GM21619 (cell line): Measurements from ENCODE around the gene SYNCRIP.
"Not testable (repeated sequence)": the region's sequence is repeated elsewhere in the genome, so short reads cannot be mapped to it uniquely, and the experiment has no call there.

Experiments used
- ATAC-seq: cut with Tn5 transposase; IDR thresholded peaks from one replicate; pipeline ENCODE4 v1.9.1; 2021; ENCODE audit not compliant: unreplicated experiment

The SYNCRIP gene

DNA sequence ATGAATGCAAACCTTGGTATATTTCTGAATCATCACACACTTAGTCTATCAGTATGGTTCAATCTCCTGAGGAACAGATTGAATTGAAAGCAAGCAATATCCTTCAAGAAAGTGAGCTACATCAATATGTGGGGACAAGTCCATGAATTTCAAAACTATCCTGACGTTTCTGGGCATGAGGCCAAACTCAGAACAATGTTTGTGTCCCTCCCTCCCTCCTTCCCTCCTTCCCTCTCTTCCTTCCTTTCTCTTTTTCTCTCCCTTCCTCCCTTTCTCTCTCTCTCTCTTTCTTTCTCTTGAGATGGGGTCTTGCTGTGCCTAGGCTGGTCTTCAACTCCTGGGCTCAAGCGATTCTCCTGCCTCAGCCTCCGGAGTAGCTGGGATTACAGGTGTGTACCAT lies 27.9 kb upstream of the SYNCRIP start:
- no peak for ATAC-seq

DNA sequence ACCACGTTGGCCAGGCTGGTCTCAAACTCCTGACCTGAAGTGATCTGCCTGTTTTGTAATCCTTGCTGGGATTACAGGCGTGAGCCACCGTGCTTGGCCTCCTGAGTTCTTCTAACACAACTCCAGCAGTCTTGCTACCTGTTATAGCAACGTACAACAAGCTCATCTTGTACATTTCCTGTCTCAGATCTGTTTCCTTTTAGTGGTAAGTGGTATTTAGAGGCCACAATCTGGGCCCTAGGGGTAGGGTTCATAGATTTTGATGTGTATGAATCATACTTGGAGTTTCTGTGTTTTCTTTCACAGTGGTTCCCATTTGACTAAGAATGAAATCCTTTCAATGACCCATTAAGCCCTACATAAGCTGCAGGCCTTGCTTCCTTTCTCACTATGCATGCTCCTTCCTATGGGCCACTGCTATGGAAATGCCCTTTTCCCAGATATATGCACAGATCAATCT lies 27.1 kb upstream of the SYNCRIP start:
- ATAC-seq: peak; percentile 97

DNA sequence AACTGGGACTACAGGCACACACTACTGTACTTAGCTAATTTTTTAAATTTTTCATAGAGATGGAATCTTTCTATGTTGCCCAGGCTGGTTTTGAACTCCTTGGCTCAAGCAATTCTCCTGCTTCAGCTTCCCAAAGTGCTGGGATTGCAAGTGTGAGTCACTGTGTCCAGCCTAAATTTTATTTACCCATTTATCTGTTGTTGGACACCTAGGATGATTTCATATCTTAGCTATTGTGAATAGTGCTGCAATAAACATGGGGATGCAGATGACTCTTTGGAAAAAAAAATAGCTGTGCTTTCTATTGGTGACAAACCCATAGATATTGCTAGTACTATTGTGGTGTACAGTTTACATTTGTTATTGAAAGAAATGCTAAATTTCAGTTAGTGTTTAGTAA lies 19.6 kb upstream of the SYNCRIP start:
- no peak for ATAC-seq

DNA sequence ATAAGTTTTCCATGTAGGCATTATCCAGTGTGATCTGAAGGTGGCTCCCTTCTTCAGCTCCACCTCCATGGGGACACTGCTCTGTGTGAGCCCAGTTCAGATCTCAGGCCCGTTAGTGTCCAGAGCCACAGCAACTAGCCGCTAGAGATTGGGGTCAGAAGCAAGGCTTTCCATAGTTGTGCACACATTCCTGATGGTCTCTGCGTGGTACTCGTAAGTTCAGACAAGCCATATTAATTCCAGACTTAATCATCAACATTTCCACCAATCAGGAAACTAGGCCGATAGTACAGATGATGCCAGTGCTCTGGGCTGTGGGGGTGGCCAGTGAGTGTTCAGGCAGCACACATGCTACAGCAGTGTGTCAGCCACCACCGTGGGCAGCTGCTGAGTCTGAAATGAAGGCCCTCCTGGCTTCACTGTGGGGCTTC lies 17.5 kb upstream of the SYNCRIP start:
- no peak for ATAC-seq

DNA sequence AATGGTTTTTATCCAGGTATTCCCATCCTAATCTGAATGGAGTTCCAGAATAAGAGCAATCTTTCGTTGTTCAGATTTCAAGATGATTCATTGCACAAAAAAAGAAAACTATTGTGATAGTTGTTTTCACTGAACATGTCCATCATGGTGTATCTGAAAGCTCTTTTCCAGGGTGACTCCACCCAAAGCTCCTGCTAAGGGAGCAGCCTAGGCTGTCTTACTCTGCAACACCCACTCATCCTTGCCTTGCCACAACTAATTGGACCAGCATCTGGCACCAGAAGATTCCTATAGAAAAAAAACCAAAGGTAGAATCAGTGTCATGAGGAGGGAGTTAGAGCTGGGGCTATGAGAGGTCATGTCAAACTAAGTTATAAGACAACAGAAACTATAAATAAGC lies 7.9 kb upstream of the SYNCRIP start:
- ATAC-seq: no peak

DNA sequence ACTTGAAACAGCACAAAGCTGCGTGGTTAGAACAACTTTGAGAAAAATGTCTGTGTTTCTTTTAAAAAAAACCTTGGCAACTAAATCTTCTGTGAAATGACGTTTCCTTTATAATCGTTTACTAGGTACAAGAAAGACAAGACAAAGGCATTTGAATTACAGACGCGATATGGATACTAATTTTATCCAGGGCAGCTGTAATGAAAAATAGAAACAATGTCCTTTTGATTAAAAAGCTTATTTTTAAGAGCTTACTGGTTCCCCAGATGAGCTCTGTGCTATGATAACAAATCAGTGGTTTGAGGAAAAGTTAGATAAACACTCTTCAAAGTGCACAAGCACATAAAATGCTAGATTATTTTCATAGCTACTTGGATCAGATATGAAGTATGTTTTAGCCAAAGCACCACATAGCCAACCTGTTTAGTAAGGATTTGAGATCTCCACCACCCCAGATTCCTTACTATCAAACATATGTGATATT lies 1.6 kb upstream of the SYNCRIP start:
- no peak for ATAC-seq

DNA sequence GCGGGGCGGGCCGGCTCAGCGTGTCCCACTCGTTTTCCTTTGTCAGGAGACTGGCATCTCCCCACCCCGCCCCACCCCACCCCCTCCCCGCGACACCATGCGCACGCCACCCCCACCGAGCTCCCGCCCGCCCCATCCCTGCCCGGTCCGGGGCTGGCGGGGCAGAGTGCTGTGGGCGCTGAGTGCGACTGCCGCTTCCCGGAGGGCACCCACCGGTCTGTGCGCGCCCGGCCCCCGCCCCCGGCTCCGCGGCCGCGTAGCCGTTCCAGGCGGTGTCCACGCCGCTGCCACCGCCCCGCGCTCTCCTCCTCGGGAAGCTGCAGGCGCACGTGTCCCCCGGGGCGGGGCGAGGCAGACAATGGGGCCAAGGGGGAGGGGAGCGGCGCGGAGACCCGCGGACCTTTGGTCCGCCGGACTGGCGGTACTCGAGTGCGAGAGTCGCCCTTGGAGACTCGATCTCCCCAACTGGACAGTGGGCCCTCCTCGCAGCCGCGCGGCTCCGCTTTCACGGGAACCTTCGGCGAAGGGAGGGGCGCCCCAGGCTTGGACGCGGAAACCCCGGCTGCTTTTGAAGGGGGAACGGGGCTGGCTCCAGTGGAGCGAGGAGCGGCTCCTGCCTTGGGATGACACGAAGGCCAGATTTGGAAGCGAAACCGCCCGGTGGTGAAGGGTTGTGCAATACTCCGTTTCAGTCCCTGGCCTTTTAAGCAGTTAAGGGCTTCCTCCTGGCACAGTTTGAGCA lies 1.0 kb upstream of the SYNCRIP start:
- peak; percentile 51 for ATAC-seq

DNA sequence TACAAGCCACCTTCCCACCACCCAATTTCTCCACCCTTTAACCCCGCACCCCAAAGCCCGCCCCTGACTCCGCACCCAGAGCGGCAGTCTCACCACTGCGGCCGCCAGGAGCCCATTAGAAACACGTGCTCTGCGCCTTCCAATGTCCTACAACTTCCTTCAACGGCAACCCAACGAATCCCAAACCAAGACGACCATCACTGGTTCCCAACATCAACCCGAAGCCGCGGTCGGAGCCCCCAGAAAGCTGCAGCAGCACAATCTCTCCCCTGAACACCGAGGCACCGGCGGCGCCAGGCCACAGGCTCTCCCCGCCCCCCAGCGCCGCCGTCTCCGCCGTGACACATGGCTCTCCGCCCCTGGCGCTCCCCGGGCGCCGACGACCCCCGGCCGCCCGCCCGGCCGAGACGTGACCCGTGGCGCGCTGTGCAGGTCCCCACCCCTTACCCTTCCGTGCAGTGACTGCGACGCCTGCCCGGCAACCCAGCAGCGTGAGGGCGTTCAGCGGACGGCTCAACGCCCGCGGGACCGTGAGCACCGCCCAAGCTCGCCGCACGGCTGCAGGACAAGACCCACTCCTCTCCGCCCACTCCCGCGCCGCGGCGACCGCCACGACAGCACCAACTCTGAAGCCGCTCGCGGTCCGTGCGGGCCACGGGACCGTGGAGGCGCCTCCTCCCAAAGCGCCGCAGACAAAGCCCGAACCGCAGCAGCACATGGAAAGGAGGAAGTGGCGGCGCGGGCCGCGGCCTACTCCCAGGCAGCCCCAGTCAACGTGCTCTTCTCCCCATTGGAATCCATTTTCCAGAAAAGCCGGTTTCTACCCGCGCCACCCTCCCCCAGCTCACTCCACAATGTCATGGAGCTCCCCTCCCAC lies 551 bp downstream of the SYNCRIP start:
- no peak for ATAC-seq

DNA sequence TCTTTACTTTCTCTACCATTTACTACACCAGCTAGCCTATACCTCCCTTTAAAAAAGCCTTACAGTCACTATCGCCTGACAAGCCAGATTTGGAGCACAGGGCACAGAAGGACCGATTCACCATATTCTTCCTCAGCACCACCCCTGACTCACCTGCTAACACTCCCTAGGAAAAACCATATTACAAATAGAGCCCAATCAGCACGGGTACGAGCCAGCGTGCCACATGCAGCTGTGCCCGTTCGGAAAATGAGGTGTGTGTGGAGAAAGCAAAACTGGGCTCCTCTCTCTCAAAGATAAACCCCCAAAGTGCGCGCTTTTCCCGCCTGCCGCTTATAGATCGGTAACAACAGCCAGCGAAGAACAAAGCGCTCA lies 1.2 kb downstream of the SYNCRIP start:
- no peak for ATAC-seq

DNA sequence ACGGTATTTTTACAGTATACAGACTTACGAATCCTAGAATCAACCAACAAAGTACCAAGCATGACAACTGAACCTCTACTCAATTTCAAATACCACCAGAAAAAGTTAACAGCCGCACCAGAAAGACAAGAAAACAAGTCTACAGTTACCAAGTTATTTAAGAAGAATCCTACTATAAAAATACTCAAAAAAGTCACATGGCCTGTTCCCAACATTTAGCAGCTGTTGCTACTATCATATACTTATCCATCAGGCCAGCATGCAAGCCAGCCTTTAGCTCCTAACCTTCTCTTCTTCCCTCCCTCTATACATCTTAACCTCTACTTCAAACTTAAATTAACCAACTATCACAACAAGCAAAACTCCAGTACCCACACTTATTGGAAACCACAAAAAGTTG lies 1.9 kb downstream of the SYNCRIP start:
- ATAC-seq: no peak

DNA sequence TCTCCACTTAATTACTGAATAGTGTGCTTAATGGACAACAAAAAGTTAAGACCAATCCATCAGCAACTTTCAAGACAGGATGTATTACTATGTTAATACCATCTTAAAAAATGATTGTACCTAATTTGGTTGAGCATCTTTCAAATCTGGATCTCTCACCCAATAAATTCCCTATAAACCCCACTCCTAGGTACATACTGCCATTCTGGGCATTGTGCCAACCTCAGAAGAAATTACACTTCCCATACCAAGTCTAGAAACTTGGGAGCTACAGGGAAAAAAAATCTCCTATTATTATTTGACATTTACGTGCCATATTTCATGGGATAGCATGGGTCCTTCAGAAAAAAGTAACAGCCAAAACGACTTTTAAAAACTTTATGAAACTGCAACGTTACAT lies 5.1 kb downstream of the SYNCRIP start:
- ATAC-seq: no peak

DNA sequence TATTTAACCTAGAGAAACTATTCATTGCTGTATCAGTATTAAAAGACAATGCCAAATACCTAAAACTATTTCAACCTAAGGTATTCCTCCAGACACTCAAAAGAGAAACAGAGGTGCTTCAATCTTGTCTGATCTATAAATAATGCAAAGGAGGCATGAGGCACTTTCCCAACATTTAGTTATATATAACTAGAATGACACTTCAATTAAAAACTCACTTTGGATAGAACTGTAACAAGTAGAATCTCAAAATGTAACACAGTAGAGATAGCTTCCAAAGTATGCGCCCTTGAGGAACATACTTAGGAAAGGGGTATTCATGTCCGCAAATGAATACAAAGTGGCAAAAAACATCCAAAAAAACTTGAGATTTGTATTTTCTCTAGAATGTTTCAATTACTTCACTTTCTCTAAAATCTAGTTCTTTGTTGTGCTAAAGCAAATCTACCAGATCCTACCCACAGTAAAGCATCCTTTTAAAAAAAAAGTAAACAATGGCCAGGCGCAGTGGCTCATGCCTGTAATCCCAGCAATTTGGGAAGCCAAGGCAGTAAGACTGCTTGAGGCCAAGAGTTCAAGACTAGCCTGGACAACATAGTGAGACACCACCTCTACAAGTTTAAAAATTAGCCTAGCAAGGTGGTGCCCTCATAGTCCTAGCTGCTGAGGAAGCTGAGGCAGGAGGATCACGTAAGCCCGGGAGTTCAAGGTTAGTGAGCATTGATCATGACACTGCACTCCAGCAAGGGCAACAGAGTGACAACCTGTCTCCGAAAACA lies 10.3 kb downstream of the SYNCRIP start:
- ATAC-seq: no peak

DNA sequence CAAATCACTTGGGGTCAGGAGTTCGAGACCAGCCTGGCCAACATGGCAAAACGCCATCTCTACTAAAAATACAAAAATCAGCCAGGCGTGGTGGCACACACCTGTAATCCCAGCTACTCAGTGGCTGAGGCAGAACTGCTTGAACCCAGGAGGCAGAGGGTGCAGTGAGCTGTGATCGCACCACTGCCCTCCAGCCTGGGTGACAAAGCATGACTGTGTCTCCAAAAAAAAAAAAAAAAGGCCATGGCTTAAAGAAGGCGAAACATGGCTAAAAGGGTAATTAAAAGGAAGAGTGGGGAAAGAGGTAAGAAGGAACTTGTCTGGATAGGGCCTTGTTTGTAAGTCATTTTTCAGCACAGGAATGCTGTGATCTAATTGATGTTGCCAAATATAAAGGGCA lies 11.6 kb downstream of the SYNCRIP start:
- not testable (repeated sequence) for ATAC-seq

DNA sequence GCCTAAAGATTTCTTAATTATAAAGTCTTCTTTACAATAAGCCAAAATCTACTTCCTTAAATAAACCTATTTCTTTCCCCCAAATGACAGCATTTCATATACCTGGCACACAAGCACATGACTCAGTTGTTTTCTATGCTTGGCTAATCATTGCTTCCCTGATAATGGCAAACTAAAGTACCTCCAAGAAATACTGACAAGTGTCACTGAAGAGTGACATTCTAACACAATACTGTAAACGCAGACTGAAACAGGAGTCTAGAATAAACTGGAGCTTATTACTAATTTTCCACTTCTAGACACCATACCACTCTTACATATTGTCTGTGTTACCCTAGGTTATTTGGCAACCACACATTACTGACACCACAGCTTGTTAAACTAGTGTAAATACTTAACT lies 14.3 kb downstream of the SYNCRIP start:
- ATAC-seq: no peak

DNA sequence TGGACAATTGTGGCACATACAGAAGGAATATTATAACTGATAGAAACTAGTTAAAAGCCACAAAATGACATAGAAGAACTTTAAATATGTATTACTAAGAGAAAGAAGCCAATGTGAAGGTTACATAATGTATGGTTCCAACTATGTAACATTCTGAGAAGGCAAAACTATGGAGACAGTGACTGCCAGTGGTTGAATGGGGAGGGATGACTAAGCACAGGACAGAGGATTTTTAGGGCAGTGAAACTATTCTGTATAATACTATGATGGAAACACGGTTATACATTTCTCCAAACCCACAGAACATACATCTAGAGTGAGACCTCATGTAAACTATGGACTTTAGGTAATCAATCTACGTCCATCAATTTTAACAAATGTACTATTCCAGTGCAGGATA lies 22.4 kb downstream of the SYNCRIP start:
- no peak for ATAC-seq

DNA sequence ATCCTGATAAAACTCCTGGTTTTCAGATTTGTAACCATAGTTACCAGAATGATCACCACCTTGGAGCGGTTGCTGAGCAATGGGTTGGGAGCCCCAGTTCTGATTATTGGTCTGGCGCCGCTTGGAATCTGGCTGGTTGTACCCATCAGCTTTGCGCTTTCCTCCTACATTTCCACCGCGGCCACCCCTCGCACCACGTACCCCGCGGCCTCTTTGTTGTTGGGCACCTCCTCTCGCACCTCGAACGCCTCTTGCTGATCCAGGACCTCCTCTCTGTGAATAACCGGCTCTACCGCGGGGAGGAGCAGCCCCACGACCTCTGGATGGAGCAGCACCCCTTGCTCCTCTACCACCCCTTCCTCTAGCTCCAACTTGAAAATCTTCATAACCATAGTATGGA lies 27.9 kb downstream of the SYNCRIP start:
- ATAC-seq: no peak

DNA sequence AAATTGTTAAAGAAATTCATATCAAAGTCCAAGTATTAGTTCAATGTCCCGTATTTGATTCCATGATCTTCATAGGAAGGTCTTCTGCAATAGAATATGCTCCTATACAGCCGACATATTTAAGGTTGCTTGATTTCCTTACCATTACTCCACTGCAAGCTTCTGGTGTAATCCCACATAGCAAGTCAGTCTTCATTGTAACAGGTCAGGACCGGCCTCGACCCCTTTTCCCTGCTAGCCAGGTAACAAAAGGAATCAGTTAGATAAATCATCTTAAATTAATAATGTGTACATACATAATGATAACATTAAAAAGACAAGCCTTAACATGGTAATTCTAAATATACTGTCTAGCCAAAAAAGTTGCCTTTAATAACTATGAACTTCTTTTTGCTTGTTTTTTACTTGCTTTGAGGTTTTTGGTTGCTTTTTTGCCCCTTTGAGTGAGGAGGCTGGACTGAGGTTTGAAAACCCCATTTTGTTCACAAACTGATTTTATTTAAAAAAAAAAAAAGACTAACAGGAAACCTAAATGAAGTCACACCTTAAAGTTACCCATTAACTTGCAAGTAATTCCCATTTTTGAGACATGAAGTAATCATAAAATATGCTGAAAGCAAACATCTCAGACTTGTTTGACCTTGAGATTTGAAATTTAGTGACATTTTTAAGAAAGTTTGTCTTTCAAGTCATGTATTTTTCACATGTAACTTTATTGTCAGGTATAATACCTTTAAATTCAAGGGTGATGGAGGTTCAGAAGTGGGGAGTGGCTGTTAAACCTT lies 29.8 kb downstream of the SYNCRIP start:
- ATAC-seq: no peak

DNA sequence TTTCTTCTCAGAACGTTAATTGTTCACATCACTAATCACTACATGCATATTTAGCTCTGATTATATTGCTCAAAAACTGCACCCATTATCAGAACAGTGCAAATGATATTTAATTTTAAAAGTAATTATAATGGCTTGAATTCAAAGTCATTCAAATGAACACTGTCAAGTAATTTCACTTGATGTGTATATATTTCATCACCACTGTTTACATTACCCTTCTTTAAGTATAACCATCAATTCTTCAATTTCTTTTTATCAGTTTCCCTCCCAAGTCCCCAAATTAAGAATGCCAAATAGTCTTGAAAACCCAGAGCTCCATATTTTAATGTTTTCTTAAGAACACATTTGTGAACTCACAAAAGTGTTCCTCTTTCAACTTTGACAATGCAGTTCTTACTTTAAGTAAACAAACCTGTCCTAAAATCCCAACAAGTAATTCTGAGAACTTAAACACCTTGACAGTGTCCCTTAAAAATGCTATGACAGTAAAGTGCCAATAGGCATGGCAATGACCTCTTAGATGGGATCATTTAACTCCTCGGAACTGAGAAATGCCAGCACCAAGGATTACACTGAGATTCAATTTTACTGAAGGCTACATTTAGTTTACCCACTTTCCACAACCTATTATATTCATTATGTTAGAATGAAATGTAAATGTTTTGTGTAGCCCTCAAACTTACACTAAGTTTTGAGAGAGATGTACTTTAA lies 32.3 kb downstream of the SYNCRIP start:
- no peak for ATAC-seq

DNA sequence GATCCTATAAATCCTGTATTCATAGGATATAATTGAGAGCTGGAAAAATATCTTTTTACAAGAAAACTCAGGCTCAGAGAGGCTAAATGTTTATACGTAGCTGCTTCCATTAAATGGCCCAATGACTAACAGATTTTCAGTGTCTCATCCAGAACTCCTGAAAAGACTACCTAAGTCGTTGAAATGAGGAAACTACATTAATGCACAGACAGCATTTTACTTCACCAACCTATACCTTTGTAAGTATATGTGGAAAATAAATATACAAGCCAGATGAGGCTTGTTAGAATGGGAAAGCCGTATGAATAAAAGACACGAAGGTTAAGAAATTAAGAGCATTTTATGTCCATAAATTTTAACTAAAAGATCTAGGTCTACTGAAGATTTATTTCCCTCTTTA lies 40.6 kb downstream of the SYNCRIP start:
- no peak for ATAC-seq

DNA sequence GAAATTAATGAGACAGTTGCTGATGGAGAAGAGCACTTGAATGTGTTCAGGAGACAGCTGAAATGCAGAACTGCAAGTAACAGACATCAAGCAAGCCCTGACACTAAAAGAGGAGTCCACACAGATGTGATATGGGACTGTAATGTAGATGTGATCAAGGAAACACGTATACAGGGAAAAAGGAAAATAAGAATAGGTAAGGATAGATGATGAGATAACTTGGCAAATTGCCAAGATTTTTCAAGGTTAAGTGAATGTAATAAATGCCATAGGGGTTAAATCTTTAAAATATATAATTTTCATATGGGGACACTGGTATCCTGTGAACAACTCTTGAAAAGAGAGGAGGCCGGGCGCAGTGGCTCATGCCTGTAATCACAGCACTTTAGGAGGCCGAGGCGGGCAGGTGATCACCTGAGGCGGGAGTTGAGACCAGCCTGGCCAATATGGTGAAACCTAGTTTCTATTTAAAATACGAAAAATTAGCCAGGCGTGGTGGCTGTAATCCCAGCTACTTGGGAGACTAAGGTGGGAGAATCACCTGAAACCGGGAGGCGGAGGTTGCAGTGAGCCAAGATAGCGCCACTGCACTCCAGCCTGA lies 41.9 kb downstream of the SYNCRIP start:
- no peak for ATAC-seq
